Neural progenitor cell (in vitro differentiated cells): ENCODE measurements around the gene EPB41L4B. TPM values are rescaled to one million over a fixed set of nuclear protein-coding genes. Genes with fewer than 3 reads are reported as not detected.

Source experiments
- DNase-seq: peaks from one replicate; pipeline ENCODE4 v3.0.0-alpha.2; 2016; ENCODE audit warnings: low spot score
- H2AFZ ChIP-seq: fragments of 200-600 bp; sonication (generic); replicated peaks from 2 replicates; pipeline ENCODE4 v1.6.1; 2016; ENCODE audit warnings: antibody characterized with exemption
- H3F3A ChIP-seq: fragments of 200-600 bp; sonication (generic); 2 replicates; pipeline ENCODE4 v1.6.1; 2016; ENCODE audit warnings: antibody characterized with exemption, low read depth
- H3K27ac ChIP-seq: fragments of 200-600 bp; sonication (generic); 2 replicates; pipeline ENCODE4 v1.5.1; 2016; ENCODE audit warnings: mild to moderate bottlenecking
- H3K27me3 ChIP-seq: fragments of 200-600 bp; sonication (generic); 2 replicates; pipeline ENCODE4 v1.6.1; 2016; ENCODE audit warnings: mild to moderate bottlenecking, moderate library complexity
- H3K36me3 ChIP-seq: fragments of 200-600 bp; sonication (generic); 2 replicates; pipeline ENCODE4 v1.5.1; 2016
- H3K4me1 ChIP-seq: fragments of 200-600 bp; sonication (generic); 2 replicates; pipeline ENCODE4 v1.6.1; 2016; ENCODE audit warnings: mixed run types
- H3K4me2 ChIP-seq: fragments of 200-600 bp; sonication (generic); 2 replicates; pipeline ENCODE4 v1.6.1; 2016
- H3K4me3 ChIP-seq: fragments of 200-600 bp; sonication (generic); 2 replicates; pipeline ENCODE4 v1.5.1; 2016
- H3K79me2 ChIP-seq: fragments of 200-600 bp; sonication (generic); 2 replicates; pipeline ENCODE4 v1.6.1; 2016; ENCODE audit warnings: low read depth
- H3K9ac ChIP-seq: fragments of 200-600 bp; sonication (generic); 2 replicates; pipeline ENCODE4 v1.6.1; 2016
- H3K9me3 ChIP-seq: fragments of 200-600 bp; sonication (generic); 2 replicates; pipeline ENCODE4 v1.5.1; 2016; ENCODE audit warnings: low read depth
- H4K20me1 ChIP-seq: fragments of 200-600 bp; sonication (generic); 2 replicates; pipeline ENCODE4 v1.6.1; 2016; ENCODE audit warnings: low read depth
- H3K27ac Mint-ChIP-seq: 3 replicates; pipeline ENCODE4 v1.8.0; 2021; ENCODE audit warnings: mixed read lengths
- H3K27me3 Mint-ChIP-seq: 2 replicates; pipeline ENCODE4 v1.8.0; 2022; ENCODE audit warnings: low read depth, mild to moderate bottlenecking, inconsistent platforms, moderate library complexity, mixed read lengths; ENCODE audit not compliant: insufficient read depth
- H3K36me3 Mint-ChIP-seq: 3 replicates; pipeline ENCODE4 v1.8.0; 2021; ENCODE audit warnings: mixed read lengths
- H3K4me1 Mint-ChIP-seq: 3 replicates; pipeline ENCODE4 v1.8.0; 2021; ENCODE audit warnings: mixed read lengths
- H3K4me3 Mint-ChIP-seq: 3 replicates; pipeline ENCODE4 v1.8.0; 2021; ENCODE audit warnings: mild to moderate bottlenecking, moderate library complexity, mixed read lengths
- H3K9me3 Mint-ChIP-seq: 3 replicates; pipeline ENCODE4 v1.8.0; 2020; ENCODE audit warnings: mixed read lengths
- CTCF ChIP-seq: fragments of 200-600 bp; sonication (generic); IDR thresholded peaks from 2 replicates; pipeline ENCODE4 v1.5.1; 2017; ENCODE audit warnings: antibody characterized with exemption, mild to moderate bottlenecking
- EZH2 ChIP-seq: fragments of 200-600 bp; sonication (generic); IDR thresholded peaks from 2 replicates; pipeline ENCODE4 v1.6.1; 2017; ENCODE audit warnings: antibody characterized with exemption, mild to moderate bottlenecking, moderate library complexity
- EZH2phosphoT487 ChIP-seq: fragments of 200-600 bp; sonication (generic); IDR thresholded peaks from 2 replicates; pipeline ENCODE4 v1.6.1; 2017; ENCODE audit warnings: antibody characterized with exemption
- total RNA-seq: library from RNA; depleted of rRNA; stranded (reverse); fragments of >200 nt; gene quantifications from 2 replicates; pipeline ENCODE4 v1.2.3, GENCODE V29; 2015; ENCODE audit warnings: low replicate concordance

Gene EPB41L4B
- total RNA-seq, 1 donor from 2014 or later = 6.2 TPM

- Histone ChIP-seq H2AFZ (no peak overlapping the region), H4K20me1 (no peaks in the 10 kb centered on the region)
- peaks cover 26% of the 10 kb centered on the region for H3K4me1 Mint-ChIP-seq
These were observed 73.6 kb downstream of the EPB41L4B start for GRCh38 chr9:109247228-109247627.

GRCh38 chr9:109246533-109246932, 74.3 kb downstream of the EPB41L4B start:
- Mint-ChIP-seq H3K36me3 (no peaks in the 10 kb centered on the region), H3K4me1 (peaks cover 19% of the 10 kb centered on the region), H3K27ac (no peak overlapping the region), H3K9me3 (no peaks in the 10 kb centered on the region), H3K27me3 (peaks cover 5% of the 10 kb centered on the region), H3K4me3 (no peak overlapping the region)
- H3K4me3 ChIP-seq = no peak overlapping the region
- no peaks in the 10 kb centered on the region for H3K36me3 ChIP-seq
- no peak overlapping the region for H3K4me2 ChIP-seq
- no peak overlapping the region for H3K27ac ChIP-seq
- H3K9me3 ChIP-seq = no peaks in the 10 kb centered on the region
- no peak overlapping the region for H3K9ac ChIP-seq
- H3K79me2 ChIP-seq = no peaks in the 10 kb centered on the region
- no peaks in the 10 kb centered on the region for H3K4me1 ChIP-seq
- H4K20me1 ChIP-seq = no peaks in the 10 kb centered on the region
- TF ChIP-seq EZH2phosphoT487 (no peak), CTCF (no peak), EZH2 (no peak)
- no peak for DNase-seq
- no peak overlapping the region for H2AFZ ChIP-seq
- peaks cover 7% of the 10 kb centered on the region for H3F3A ChIP-seq
- no peaks in the 10 kb centered on the region for H3K27me3 ChIP-seq

More at GRCh38 chr9:109247228-109247627, 73.6 kb downstream of the EPB41L4B start:
- Histone ChIP-seq H3K36me3 (no peaks in the 10 kb centered on the region), H3K27me3 (no peaks in the 10 kb centered on the region), H3K9ac (no peak overlapping the region), H3F3A (peaks cover 7% of the 10 kb centered on the region), H3K9me3 (no peaks in the 10 kb centered on the region), H3K4me1 (no peaks in the 10 kb centered on the region), H3K4me2 (no peak overlapping the region), H3K4me3 (no peak overlapping the region), H3K79me2 (no peaks in the 10 kb centered on the region), H3K27ac (no peak overlapping the region)
- no peak for DNase-seq
- peaks cover 5% of the 10 kb centered on the region for H3K27me3 Mint-ChIP-seq
- H3K9me3 Mint-ChIP-seq = no peaks in the 10 kb centered on the region
- no peak overlapping the region for H3K4me3 Mint-ChIP-seq
- H3K27ac Mint-ChIP-seq = no peak overlapping the region
- no peaks in the 10 kb centered on the region for H3K36me3 Mint-ChIP-seq
- TF ChIP-seq CTCF (no peak), EZH2 (no peak), EZH2phosphoT487 (no peak)

GRCh38 chr9:109245310-109245897, 75.5 kb downstream of the EPB41L4B start:
- no peaks in the 10 kb centered on the region for H3K9me3 ChIP-seq
- H2AFZ ChIP-seq = no peak overlapping the region
- no peak overlapping the region for H3K27ac ChIP-seq
- H3K9me3 Mint-ChIP-seq = no peaks in the 10 kb centered on the region
- H3K79me2 ChIP-seq = no peaks in the 10 kb centered on the region
- no peak overlapping the region for H3K27ac Mint-ChIP-seq
- H3K27me3 ChIP-seq = no peaks in the 10 kb centered on the region
- H3K27me3 Mint-ChIP-seq = peaks cover 5% of the 10 kb centered on the region
- H3K9ac ChIP-seq = no peak overlapping the region
- H3K4me3 ChIP-seq = no peak overlapping the region
- H3K4me2 ChIP-seq = no peak overlapping the region
- H3K36me3 Mint-ChIP-seq = no peaks in the 10 kb centered on the region
- H3K4me3 Mint-ChIP-seq = no peak overlapping the region
- no peaks in the 10 kb centered on the region for H3K36me3 ChIP-seq
- peaks cover 12% of the 10 kb centered on the region for H3K4me1 Mint-ChIP-seq
- peaks cover 7% of the 10 kb centered on the region for H3F3A ChIP-seq
- H3K4me1 ChIP-seq = no peaks in the 10 kb centered on the region
- H4K20me1 ChIP-seq = no peaks in the 10 kb centered on the region
- TF ChIP-seq CTCF (no peak), EZH2 (no peak), EZH2phosphoT487 (no peak)
- DNase-seq = no peak
